ENCODE results near the gene LEMD2. TPM values are rescaled to one million over a fixed set of nuclear protein-coding genes. Genes with fewer than 3 reads are reported as not detected.
"Not testable (repeated sequence)": the region's sequence is repeated elsewhere in the genome, so short reads cannot be mapped to it uniquely, and the experiment has no call there.

Gene LEMD2
- total RNA-seq = 78.0 and 80.6 TPM in 2 replicates

- no peaks in the 10 kb centered on the region for H3K36me3 ChIP-seq (ENCODE audit: control insufficient read depth, insufficient read depth, low read length)
- TF ChIP-seq, protein P1, sequence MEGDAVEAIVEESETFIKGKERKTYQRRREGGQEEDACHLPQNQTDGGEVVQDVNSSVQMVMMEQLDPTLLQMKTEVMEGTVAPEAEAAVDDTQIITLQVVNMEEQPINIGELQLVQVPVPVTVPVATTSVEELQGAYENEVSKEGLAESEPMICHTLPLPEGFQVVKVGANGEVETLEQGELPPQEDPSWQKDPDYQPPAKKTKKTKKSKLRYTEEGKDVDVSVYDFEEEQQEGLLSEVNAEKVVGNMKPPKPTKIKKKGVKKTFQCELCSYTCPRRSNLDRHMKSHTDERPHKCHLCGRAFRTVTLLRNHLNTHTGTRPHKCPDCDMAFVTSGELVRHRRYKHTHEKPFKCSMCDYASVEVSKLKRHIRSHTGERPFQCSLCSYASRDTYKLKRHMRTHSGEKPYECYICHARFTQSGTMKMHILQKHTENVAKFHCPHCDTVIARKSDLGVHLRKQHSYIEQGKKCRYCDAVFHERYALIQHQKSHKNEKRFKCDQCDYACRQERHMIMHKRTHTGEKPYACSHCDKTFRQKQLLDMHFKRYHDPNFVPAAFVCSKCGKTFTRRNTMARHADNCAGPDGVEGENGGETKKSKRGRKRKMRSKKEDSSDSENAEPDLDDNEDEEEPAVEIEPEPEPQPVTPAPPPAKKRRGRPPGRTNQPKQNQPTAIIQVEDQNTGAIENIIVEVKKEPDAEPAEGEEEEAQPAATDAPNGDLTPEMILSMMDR (IDR thresholded peaks at IDR 0.05; ENCODE audit: insufficient read depth, low read length, poor library complexity, severe bottlenecking) = no peak
- H3K27me3 ChIP-seq (ENCODE audit: control insufficient read depth, insufficient read depth, low read length) = peaks cover 7% of the 10 kb centered on the region
- peak; percentile 54 for DNase-seq (ENCODE audit: low read depth)
- peak within 1 kb of the TSS; percentile 82 for H3K4me3 ChIP-seq (ENCODE audit: low read depth, low read length)
Measured at GRCh38 chr6:33788694-33789549, at the start of gene LEMD2. Gene LEMD2, minus strand, starts transcription at chr6:33789130. Its CDS starts 14 bp downstream, at chr6:33789116.

DNA sequence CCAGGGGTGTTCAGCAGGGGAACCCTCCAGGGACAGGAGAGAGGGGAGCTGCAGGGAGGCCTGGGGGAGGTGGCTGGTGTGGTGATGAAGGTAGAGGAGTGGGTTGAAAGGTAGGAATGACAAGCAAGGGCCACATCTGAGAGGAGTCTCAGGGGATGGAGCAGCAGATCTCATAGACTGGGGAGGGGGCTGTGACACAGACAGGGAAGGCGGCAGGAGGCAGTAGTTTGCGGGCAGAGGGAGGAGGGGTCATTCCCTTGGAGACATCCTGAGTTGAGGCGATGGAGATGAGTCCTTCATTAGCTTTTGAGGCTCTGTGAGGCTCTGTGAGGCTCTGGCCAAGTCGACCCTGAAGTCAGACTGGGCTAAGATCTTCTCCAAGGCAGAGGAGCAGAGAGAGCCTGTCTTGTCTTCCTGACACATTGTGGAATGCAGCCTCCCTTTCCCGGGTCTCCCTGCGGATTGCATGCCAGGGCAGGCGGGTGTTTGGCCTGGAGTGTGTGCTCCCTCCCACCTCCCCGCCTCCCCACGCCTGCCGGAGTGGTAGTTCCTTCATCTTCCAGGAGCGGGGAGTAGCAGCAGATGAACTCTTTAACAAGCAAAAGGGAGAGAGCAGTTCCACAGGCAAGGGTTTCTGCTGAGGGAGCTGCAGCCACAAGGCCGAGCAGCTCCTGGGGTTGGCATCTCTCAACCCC is 49.2 kb upstream of the LEMD2 start:
- Histone ChIP-seq H3K27me3 (ENCODE audit: control insufficient read depth, insufficient read depth, low read length) (no peaks in the 10 kb centered on the region), H3K36me3 (ENCODE audit: control insufficient read depth, insufficient read depth, low read length) (no peaks in the 10 kb centered on the region), H3K4me3 (ENCODE audit: low read depth, low read length) (no peak overlapping the region)
- TF ChIP-seq, protein P1 (IDR thresholded peaks at IDR 0.05; ENCODE audit: insufficient read depth, low read length, poor library complexity, severe bottlenecking) = no peak
- DNase-seq (ENCODE audit: low read depth) = no peak

DNA sequence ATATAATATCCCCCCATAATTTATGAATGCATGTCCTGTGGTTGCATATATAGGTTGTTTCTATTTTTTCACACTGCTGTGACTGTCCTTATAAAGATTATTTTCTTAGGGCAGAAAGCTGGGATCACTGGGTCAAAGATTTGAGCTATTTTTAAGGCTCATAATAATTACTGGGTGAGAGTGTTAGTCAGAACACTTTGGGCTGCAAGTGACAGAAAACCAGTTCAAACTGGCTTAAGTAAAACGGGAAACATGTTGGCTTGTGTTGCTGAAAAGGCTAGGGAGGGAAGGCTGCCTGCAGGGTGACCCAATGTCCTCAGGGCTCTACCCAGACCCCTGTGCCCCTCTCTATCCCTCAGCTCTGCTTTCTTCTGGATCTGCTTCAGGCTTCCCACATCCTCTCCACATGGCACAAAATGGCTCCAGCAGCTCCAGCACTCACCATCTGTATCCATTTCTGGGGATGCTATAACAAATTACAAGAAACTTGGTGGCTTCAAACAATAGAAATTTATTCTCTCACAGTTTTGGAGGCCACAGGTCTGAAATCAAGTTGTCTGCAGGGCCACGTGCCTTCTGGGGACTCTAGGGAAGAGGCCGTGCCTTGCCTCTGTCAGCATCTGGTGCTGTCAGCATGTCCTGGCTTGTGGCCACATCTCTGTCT is 48.0 kb upstream of the LEMD2 start:
- Histone ChIP-seq H3K36me3 (ENCODE audit: control insufficient read depth, insufficient read depth, low read length) (no peaks in the 10 kb centered on the region), H3K4me3 (ENCODE audit: low read depth, low read length) (no peak overlapping the region), H3K27me3 (ENCODE audit: control insufficient read depth, insufficient read depth, low read length) (no peaks in the 10 kb centered on the region)
- TF ChIP-seq, protein P1 (IDR thresholded peaks at IDR 0.05; ENCODE audit: insufficient read depth, low read length, poor library complexity, severe bottlenecking) = no peak
- DNase-seq (ENCODE audit: low read depth) = no peak

- H3K4me3 ChIP-seq (ENCODE audit: low read depth, low read length) = no peak overlapping the region
- H3K36me3 ChIP-seq (ENCODE audit: control insufficient read depth, insufficient read depth, low read length) = no peaks in the 10 kb centered on the region
- TF ChIP-seq, protein P1 (IDR thresholded peaks at IDR 0.05; ENCODE audit: insufficient read depth, low read length, poor library complexity, severe bottlenecking) = no peak
- DNase-seq (ENCODE audit: low read depth) = no peak
- peaks cover 5% of the 10 kb centered on the region for H3K27me3 ChIP-seq (ENCODE audit: control insufficient read depth, insufficient read depth, low read length)
Measured at GRCh38 chr6:33834401-33835392, 45.8 kb upstream of the LEMD2 start.

GRCh38 chr6:33833599-33833998 is 44.7 kb upstream of the LEMD2 start:
- Histone ChIP-seq H3K27me3 (ENCODE audit: control insufficient read depth, insufficient read depth, low read length) (peaks cover 12% of the 10 kb centered on the region), H3K4me3 (ENCODE audit: low read depth, low read length) (no peak overlapping the region), H3K36me3 (ENCODE audit: control insufficient read depth, insufficient read depth, low read length) (no peaks in the 10 kb centered on the region)
- TF ChIP-seq, protein P1 (IDR thresholded peaks at IDR 0.05; ENCODE audit: insufficient read depth, low read length, poor library complexity, severe bottlenecking) = no peak
- no peak for DNase-seq (ENCODE audit: low read depth)

DNA sequence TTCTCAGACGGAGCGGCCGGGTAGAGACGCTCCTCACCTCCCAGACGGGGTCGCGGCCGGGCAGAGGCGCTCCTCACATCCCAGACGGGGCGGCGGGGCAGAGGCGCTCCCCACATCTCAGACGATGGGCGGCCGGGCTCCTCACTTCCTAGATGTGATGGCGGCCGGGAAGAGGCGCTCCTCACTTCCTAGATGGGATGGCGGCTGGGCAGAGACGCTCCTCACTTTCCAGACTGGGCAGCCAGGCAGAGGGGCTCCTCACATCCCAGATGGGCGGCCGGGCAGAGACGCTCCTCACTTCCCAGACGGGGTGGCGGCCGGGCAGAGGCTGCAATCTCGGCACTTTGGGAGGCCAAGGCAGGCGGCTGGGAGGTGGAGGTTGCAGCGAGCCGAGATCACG is 43.9 kb upstream of the LEMD2 start:
- H3K4me3 ChIP-seq (ENCODE audit: low read depth, low read length); DNase-seq (ENCODE audit: low read depth); H3K36me3 ChIP-seq (ENCODE audit: control insufficient read depth, insufficient read depth, low read length): not testable (repeated sequence)
- peaks cover 14% of the 10 kb centered on the region for H3K27me3 ChIP-seq (ENCODE audit: control insufficient read depth, insufficient read depth, low read length)

DNA sequence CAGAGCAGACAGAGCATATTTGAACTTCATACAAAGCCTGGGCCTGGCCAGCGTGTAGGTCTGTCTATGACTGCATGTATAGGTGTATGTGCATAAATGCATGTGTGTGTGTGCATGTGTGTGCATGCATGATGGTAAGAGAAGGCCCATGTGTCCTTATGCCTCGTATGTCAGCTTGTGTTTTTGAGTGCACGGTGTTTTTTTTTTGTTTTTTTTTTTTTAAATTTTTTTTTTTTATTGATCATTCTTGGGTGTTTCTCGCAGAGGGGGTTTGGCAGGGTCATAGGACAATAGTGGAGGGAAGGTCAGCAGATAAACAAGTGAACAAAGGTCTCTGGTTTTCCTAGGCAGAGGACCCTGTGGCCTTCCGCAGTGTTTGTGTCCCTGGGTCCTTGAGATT is 42.8 kb upstream of the LEMD2 start:
- not testable (repeated sequence) for H3K36me3 ChIP-seq (ENCODE audit: control insufficient read depth, insufficient read depth, low read length); DNase-seq (ENCODE audit: low read depth); H3K4me3 ChIP-seq (ENCODE audit: low read depth, low read length)
- H3K27me3 ChIP-seq (ENCODE audit: control insufficient read depth, insufficient read depth, low read length) = peaks cover 21% of the 10 kb centered on the region
